Colonic mucosa (tissue), 4 donors: Measurements from ENCODE around the gene DDX25. TPM values are rescaled to one million over a fixed set of nuclear protein-coding genes. Genes with fewer than 3 reads are reported as not detected.

Experiments
- DNase-seq: peaks from one replicate; pipeline ENCODE4 v3.0.0-alpha.2; 2020
- H3K27ac ChIP-seq: fragments of 200-600 bp; one replicate; pipeline ENCODE4 v1.8.0; 2021
- H3K27me3 ChIP-seq: fragments of 200-600 bp; one replicate; pipeline ENCODE4 v1.8.0; 2021
- H3K36me3 ChIP-seq: fragments of 200-600 bp; one replicate; pipeline ENCODE4 v1.8.0; 2021
- H3K4me1 ChIP-seq: fragments of 200-600 bp; one replicate; pipeline ENCODE4 v1.8.0; 2021; ENCODE audit warnings: mild to moderate bottlenecking
- H3K4me3 ChIP-seq: fragments of 200-600 bp; one replicate; pipeline ENCODE4 v1.8.0; 2021
- H3K9ac ChIP-seq, 2 donors: one replicate each; pipeline ENCODE4 v1.7.0; 2013; ENCODE audit warnings: control low read depth in 2 of 2, low read depth in 2 of 2, low read length in 2 of 2
- H3K9me3 ChIP-seq: fragments of 200-600 bp; one replicate; pipeline ENCODE4 v1.8.0; 2021
- intact Hi-C: fragments of 100-400 bp; cut with DNase I; formaldehyde crosslinking; loops from one replicate; pipeline ENCODE4 v1.14.1; 2022
- total RNA-seq, 2 donors: library from RNA; stranded (reverse); fragmentation: NEBNext Ultra II Directional in 1 of 2; extraction: Animal tissue kit (Norgen Biotek cat#: 25700) in 1 of 2; gene quantifications; one replicate each; pipeline ENCODE4 v1.2.1, GENCODE V29; 2021
- TF ChIP-seq, protein P1 (sequence below): fragments of 200-600 bp; IDR thresholded peaks from one replicate; pipeline ENCODE4 v1.8.0; 2022; ENCODE audit warnings: antibody characterized with exemption, mild to moderate bottlenecking
- donor health status: healthy.
- donor health status: DM: no; HTN: no; CAD: no.
- donor health status: DM: no; HTN: no; CAD: no.

The DDX25 gene
- total RNA-seq, 2 donors from 2014 or later = 0.16 TPM; not detected in 1

DNA sequence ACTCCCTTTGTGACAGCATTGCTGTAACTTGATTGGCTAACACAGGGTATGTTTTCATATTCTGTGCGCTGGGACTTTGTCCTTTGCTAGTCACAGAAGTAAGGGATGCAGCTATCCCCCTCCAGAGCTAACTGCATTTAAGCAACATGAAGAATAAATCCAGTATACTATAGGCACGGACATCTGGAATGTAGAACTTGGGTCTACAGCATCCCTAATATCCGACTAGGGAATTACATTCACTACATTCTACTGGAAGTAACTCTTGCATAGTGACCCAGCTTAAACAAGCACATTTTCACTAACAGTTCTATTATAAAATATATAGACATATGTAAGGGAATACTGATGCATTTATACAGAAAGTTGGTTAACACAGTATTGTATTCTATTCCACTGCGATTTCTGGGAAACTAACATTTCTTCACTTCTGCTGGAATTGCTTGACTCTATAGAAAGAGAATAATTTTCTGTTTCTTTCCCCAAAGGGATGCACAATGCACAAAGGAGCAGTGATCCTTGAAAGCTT is 54.6 kb downstream of the DDX25 start:
- TF ChIP-seq, protein P1, sequence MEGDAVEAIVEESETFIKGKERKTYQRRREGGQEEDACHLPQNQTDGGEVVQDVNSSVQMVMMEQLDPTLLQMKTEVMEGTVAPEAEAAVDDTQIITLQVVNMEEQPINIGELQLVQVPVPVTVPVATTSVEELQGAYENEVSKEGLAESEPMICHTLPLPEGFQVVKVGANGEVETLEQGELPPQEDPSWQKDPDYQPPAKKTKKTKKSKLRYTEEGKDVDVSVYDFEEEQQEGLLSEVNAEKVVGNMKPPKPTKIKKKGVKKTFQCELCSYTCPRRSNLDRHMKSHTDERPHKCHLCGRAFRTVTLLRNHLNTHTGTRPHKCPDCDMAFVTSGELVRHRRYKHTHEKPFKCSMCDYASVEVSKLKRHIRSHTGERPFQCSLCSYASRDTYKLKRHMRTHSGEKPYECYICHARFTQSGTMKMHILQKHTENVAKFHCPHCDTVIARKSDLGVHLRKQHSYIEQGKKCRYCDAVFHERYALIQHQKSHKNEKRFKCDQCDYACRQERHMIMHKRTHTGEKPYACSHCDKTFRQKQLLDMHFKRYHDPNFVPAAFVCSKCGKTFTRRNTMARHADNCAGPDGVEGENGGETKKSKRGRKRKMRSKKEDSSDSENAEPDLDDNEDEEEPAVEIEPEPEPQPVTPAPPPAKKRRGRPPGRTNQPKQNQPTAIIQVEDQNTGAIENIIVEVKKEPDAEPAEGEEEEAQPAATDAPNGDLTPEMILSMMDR = no peak
- H3K4me1 ChIP-seq = no peaks in the 10 kb centered on the region
- no peaks in the 10 kb centered on the region for H3K27me3 ChIP-seq
- DNase-seq = no peak
- H3K4me3 ChIP-seq = no peak overlapping the region
- no peaks in the 10 kb centered on the region for H3K9me3 ChIP-seq
- H3K27ac ChIP-seq = no peak overlapping the region
- intact Hi-C loops = no loop called here
- no peaks in the 10 kb centered on the region for H3K36me3 ChIP-seq
- no peak overlapping the region for H3K9ac ChIP-seq

DNA sequence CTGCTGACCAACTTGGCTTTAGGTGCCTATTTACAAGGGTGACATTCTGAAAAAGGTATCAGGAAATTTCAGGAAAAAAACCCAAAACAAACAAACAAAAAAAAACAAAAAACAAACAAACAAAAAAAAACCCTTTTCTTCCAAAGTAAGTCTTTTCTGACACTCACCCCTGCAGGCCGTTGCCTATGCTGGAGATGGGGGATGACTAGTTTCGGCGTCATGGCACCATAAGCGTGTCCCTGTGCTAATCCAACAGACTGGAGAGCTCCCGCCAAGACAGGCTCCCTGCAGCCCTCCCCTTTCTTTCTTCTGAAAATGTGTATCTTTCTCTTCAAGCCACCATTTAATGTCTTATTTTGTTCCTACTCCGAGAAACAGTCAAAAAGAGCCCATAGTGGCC is 55.2 kb downstream of the DDX25 start:
- intact Hi-C loops = no loop called here
- TF ChIP-seq, protein P1 = no peak
- no peak for DNase-seq
- Histone ChIP-seq H3K9me3 (no peaks in the 10 kb centered on the region), H3K4me1 (no peaks in the 10 kb centered on the region), H3K4me3 (no peak overlapping the region), H3K9ac (no peak overlapping the region), H3K27ac (no peak overlapping the region), H3K36me3 (no peaks in the 10 kb centered on the region), H3K27me3 (no peaks in the 10 kb centered on the region)

DNA sequence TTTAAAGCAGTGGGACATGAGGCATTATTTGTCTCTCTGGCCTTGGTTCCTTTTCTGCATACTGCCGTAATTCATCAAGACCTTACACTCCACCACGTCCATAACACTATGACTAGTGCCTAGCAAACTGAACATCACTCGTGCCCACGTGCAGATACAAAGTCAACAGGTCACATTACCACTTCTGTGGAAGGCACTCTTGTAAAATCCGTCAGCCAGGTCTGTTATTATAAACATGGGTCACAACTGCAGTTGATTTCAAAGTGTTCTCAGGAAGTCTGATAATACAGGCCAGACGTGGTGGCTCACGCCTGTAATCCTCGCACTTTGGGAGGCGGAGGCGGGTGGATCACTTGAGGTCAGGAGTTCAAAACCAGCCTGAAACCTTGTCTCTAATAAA is 55.6 kb downstream of the DDX25 start:
- no peaks in the 10 kb centered on the region for H3K36me3 ChIP-seq
- no peak overlapping the region for H3K4me3 ChIP-seq
- intact Hi-C loops = no loop called here
- TF ChIP-seq, protein P1 = no peak
- no peaks in the 10 kb centered on the region for H3K4me1 ChIP-seq
- no peak overlapping the region for H3K9ac ChIP-seq
- no peak overlapping the region for H3K27ac ChIP-seq
- H3K27me3 ChIP-seq = no peaks in the 10 kb centered on the region
- H3K9me3 ChIP-seq = no peaks in the 10 kb centered on the region
- no peak for DNase-seq

DNA sequence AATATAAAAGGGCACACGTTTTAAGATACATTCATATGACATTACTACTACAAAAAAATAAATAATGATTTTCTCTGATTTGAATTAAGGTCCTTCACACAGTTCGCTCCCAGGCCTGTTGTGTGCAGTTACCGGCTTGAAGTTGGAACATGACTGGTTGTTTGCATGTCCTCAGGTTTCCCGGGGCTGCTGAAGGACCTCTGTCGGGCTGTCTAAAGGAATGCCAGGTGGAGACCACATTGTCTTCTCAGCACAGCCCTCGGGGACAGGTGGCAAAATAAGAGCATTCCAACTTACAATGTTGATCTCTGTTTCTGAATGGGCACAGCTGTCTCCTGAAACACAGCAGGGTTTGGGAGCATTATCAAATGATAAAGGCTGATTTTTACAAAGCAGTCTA is 56.5 kb downstream of the DDX25 start:
- Histone ChIP-seq H3K4me3 (no peak overlapping the region), H3K9me3 (no peaks in the 10 kb centered on the region), H3K4me1 (no peaks in the 10 kb centered on the region), H3K27me3 (no peaks in the 10 kb centered on the region), H3K9ac (no peak overlapping the region), H3K27ac (no peak overlapping the region), H3K36me3 (no peaks in the 10 kb centered on the region)
- intact Hi-C loops = no loop called here
- TF ChIP-seq, protein P1 = no peak
- DNase-seq = no peak

DNA sequence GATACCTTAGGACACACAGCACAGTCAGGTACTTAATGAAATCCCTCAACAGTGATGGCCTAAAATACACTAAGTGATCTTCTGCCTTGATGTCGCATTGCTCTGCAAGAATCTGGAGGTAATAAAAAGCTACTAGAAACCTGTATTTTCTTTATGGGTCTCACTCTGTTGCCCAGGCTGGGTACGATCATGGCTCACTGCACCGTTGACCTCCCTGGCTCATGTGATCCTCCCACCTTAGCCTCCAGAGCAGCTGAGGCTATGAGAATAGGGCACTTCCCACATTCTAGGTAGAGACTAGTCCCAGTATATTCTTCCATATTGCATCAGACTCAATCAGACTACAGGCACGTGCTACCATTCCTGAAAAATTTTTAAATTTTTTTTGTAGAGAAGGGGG is 63.2 kb downstream of the DDX25 start:
- TF ChIP-seq, protein P1 = no peak
- no peaks in the 10 kb centered on the region for H3K36me3 ChIP-seq
- H3K27ac ChIP-seq = no peak overlapping the region
- no peaks in the 10 kb centered on the region for H3K9me3 ChIP-seq
- DNase-seq = no peak
- intact Hi-C loops = no loop called here
- H3K9ac ChIP-seq = no peak overlapping the region
- H3K4me3 ChIP-seq = no peak overlapping the region
- H3K27me3 ChIP-seq = no peaks in the 10 kb centered on the region
- H3K4me1 ChIP-seq = no peaks in the 10 kb centered on the region
